NOMO-1 treated with DMSO at 0.1 percent for 48 hours (cell line): Measurements from ENCODE around the gene SEC63.
"Not testable (repeated sequence)": the region's sequence is repeated elsewhere in the genome, so short reads cannot be mapped to it uniquely, and the experiment has no call there.

Experiments used
- DNase-seq: peaks from one replicate; lab custom pipeline; 2025; ENCODE audit not compliant: unreplicated experiment; lab: John Stamatoyannopoulos, UW

The SEC63 gene

GRCh38 chr6:107867302-107867615 lies 90.7 kb downstream of the SEC63 start:
- no peak for DNase-seq

DNA sequence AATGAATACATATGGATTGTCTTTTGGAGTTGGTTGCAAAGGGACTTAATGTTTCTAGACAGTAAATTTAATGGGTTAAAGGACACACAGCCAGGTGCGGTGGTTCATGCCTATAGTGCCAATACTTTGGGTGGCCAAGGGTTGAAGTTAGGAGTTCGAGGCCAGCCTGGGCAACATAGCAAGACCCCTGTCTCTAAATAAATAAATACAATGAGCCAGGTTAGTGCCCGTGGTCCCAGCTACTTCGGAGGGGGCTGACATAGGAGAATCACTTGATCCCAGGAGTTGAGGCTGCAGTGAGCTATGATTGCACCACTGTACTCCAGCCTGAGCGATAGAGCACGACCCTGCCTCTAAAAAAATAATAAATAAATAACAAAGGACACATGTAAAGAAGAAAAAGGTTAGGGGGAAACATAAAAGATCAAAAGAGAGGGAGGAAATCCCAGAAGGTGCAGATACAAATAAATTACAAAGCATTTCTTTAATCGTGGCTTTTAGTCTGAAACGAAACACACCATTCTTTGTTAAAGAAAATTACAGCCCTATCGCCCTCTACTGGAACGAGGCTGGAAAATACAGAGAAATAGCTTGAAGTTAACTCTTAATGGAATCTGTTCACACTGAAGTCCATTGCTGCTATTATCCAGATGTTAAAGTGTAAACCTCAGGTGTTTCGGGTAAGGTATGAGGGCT lies 91.3 kb downstream of the SEC63 start:
- DNase-seq: peak; percentile 29

- DNase-seq: no peak
Measured at GRCh38 chr6:107864226-107865127, 93.5 kb downstream of the SEC63 start.

DNA sequence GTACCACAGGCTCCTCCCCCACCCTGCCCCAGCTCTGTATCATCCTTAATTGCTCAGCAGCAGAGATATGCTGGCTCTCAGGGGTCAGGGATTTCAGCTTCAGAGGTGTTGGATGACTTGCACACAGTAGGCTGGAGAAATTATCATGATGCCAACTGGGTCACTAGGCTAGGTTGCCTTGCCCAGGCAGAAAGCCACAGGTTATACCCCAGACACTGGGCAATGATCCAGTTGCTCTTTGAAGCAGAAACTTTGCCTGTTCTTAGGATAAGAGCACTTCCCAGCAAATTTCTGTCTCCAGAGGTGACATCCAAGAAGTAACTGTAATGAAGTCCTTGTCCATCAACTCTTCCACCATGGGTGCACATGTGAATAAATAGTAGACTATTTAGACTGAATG lies 95.6 kb downstream of the SEC63 start:
- DNase-seq: no peak

- DNase-seq: not testable (repeated sequence)
Measured at GRCh38 chr6:107860963-107861362, 97.0 kb downstream of the SEC63 start.

DNA sequence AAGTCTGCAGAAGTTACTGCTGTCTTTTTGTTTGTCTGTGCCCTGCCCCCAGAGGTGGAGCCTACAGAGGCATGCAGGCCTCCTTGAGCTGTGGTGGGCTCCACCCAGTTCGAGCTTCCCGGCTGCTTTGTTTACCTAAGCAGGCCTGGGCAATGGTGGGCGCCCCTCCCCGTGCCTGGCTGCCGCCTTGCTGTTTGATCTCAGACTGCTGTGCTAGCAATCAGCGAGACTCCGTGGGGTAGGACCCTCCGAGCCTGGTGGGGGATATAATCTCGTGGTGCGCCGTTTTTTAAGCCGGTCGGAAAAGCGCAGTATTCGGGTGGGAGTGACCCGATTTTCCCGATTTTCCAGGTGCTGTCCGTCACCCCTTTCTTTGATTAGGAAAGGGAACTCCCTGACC lies 97.9 kb downstream of the SEC63 start:
- not testable (repeated sequence) for DNase-seq

DNA sequence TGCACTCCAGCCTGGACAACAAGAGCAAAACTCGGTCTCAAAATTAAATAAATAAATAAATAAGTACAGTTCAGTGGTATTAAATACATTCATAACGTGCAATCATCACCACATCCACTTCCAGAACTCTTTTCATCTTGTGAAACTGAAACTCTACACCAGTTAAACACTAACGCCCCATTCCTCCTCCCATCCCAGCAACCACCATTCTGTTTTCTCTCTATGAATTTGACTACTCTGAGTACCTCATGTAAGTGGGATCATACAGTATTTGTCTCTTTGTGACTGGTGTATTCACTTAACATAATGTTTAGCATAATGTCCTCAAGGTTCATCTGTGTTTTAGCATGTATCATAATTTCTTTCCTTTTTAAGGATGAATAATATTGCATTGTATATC lies 104.8 kb downstream of the SEC63 start:
- DNase-seq: no peak

- no peak for DNase-seq
Measured at GRCh38 chr6:107849325-107849724, 108.7 kb downstream of the SEC63 start.

DNA sequence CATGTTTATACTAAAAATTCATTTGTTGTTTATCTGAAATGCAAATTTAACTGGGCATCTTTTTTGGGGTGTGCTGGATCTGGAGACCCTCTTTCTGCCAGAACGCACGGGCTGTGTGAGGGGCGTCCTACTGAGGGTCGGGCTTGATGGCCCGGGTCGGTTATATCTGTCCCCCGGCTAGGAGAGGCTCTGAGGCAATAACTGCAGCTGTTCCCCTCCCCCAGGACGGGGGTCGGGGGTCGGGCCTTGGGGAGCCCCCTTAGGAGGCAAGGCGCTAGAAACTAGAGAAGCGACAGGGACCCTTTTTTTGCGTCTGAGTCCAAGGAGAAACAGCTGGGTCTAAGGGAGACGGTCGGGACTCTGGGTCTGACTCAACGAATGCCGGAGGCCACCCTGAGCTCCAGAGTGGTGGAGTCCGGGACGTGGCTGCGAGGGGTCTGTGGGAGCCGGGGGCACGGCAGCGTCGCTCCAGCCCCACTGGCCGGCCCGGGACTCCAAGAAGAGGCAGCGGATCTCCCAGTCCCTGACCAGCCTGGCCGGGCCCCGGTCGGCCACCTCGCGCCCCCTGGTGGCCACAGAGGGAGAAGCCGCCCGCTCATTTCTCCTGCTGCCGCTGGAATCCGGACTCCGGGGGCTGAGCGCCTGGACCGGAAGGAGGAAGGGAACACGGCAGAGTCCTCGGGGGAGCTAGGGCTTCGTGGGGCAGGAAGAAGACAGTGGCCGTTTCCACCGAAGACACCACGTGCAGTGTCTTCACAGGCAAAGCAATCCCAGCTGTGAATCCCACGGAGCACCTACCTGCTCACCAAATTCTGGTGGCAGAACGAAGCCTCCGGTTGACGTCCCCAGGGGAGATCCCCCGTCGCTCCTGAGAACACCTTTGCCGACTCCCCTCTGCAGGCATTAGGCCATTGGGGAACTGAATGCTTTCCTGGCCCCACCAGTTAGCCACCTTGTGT lies 109.9 kb downstream of the SEC63 start:
- DNase-seq: peak; percentile 56

DNA sequence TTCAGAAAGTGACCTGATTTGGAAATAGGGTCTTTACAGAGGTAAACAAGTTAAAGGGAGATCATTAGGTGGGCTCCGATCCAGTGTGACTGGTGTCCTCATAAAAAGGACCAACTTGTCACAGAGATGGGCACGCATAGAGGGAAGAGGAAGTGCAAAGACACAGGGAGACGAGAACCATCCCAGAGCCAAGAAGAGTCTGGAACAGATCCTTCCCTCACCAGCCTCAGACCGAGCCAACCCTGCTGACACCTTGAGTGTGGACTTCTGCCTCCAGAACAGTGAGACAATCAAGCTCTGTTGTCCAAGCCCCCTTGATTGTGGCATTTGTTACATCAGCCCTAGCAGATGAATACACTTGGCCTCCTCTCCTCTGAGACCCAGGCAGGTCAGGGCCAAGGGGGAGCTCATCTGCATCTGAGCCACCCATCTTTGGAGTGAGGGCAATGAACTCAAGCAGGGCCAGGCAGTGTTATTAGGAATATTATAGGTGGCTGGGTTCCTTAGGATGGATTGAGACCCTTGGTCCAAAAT lies 111.7 kb downstream of the SEC63 start:
- DNase-seq: no peak

GRCh38 chr6:107845777-107846176 lies 112.2 kb downstream of the SEC63 start:
- DNase-seq: no peak

GRCh38 chr6:107843400-107843799 lies 114.6 kb downstream of the SEC63 start:
- no peak for DNase-seq

- DNase-seq: no peak
Measured at GRCh38 chr6:107841275-107841670, 116.7 kb downstream of the SEC63 start.

DNA sequence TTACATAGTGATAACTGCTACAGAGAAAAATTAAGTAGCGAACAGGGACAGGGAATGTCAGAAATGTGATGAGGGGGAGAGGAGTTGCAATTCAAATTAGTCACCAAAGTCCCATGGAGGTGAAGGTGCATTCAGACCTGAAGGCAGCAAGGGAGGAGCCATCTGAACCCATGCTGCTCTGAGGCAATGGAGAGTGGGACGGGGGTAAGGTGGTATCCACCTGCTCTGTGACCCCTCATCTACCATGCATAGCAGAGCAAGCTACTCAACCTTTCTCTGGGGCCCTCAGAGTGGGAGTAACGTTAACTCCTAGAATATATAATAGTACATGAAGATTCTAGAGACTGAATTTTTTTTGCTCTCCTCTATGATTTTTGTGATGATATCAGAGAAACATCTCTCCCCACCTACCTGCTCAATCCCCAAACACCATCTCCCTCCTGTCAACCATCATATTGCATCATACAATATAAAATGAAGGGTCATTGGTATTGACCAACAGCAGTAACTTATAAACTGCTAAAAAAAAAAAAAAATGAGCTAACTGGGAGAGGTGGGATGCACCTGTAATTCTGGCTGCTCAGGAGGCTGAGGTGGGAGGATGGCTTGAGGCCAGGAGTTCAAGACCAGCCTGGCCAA lies 117.3 kb downstream of the SEC63 start:
- DNase-seq: no peak

DNA sequence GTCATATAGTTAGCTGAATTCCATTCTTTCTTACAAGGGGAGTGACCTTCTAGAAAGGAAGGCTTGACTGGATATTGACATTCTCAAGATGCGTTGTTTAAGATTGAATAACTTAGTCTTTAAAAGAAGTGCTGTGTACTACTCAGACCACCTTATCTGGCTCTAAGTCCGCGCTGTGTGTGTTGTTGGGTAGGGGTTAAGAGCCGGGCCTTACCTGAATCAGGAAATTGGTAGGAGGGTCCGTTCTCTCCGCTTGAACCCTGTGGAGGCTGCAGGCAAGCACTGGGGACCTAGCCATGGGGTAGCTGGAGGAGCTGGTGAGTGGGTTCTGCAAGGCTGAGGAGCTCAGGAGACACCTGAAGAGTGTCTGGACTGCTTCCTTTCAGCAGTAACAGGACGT lies 124.9 kb downstream of the SEC63 start:
- DNase-seq: no peak

GRCh38 chr6:107832151-107833056 lies 125.6 kb downstream of the SEC63 start:
- DNase-seq: peak; percentile 52

GRCh38 chr6:107830060-107830459 lies 127.9 kb downstream of the SEC63 start:
- DNase-seq: no peak

GRCh38 chr6:107827541-107827940 lies 130.5 kb downstream of the SEC63 start:
- no peak for DNase-seq

DNA sequence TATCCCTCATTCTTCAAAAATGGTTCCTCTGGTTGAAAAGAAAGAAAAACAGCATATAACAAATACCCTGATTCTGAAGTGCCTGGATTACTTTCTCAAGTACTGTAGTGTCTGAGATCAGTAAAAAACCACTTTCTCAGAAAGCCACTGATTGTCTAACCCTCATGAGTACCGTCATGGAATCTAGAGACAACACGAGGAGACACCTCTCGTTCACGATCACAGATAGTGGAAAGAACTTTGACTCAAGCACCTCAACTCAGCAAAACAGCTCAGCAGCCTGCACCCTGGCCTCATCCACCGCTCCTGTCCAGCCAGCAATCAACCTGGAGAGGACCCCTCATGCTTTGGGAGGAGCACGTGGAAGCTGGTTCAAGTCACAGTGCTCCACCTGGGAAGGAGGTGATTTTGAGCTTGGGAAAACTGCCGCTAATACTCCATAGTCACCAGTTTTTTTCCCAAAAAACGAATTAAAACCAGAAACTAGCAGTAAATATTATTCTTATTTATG lies 134.9 kb downstream of the SEC63 start:
- no peak for DNase-seq
